ENCODE data around the gene ERBB2. TPM values are rescaled to one million over a fixed set of nuclear protein-coding genes. Genes with fewer than 3 reads are reported as not detected.

The ERBB2 gene
- total and polyA plus RNA-seq, 7 experiments from 2014 or later, result 0.39 to 10.5 (median 5.8) TPM

DNA sequence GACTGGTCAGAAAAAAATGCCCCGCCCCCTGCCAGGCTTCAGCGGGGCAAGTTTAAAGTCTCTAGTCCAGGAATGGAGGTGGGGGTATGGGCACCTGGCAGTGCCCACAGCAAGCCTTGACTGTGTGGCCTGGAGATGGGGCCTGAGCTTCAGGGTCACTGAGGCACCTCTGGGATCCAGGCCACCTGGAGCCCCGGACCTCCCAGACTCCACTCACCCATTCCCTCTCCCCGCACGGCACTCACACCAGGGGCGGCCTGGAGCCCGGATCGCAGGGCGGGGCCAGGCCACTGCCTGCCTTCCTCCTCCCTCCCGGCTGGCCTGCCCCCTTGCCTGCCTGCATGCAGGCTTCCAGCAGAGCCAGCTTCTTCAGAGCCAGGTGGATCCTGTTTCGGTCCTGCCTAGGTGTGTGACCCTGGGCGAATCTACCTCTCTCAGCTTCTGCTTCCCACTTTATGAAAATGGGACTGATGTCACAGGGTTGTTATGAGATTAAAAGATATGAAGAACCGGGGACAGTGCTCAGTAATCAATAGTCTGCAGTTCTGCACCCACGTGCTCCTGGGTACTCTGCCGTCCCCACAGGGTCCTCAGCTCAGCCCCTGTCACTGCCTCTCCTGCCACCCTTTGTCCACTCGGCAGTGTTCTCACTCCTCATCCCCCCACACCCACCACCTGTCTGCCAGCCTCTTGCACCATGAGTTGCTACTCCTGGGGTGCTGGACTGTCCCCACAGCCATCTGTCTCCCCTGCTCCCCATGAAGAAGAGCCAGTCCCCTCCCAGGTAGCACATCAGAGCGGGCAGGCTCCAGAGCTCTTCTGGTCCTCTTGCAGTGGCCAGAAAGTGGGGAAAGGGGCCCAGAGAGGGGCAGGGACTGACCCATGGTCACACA, 35.9 kb upstream of the ERBB2 start:
- no peak overlapping the region for H3K27ac ChIP-seq (ENCODE audit: low read depth, low read length)
- ChIA-PET CTCF (no interaction called here), POLR2A (interaction anchor here (0.5 to 1.3 kb wide), 3 partner anchors 8 to 50 kb away, joined by 3 to 4 read pairs (median 3); no protein-coding TSS in a partner anchor)
- Mint-ChIP-seq H3K4me3 (peak overlapping the region in 1 of 10 donors; percentile 45), H3K4me1 (peaks cover 5 to 32% (median 22%) of the 10 kb centered on the region in 7 donors), H3K36me3 (peaks cover 2 to 18% (median 5%) of the 10 kb centered on the region in 5 donors), H3K9me3 (no peaks in the 10 kb centered on the region), H3K27ac (peak overlapping the region in 7 of 9 donors; percentile 32 to 76 (median 59)), H3K27me3 (peaks cover 0 to 31% (median 5%) of the 10 kb centered on the region in 5 donors)
- DNase-seq (no peak), ATAC-seq (no peak)
- H3K27me3 ChIP-seq (ENCODE audit: control insufficient read depth in 2 of 2, insufficient read depth in 2 of 2, low read length in 2 of 2), result no peaks in the 10 kb centered on the region
- peaks cover 0 to 41% (median 4%) of the 10 kb centered on the region in 3 experiments for H3K36me3 ChIP-seq (ENCODE audit: control insufficient read depth in 2 of 3, insufficient read depth in 3 of 3, low read length in 3 of 3)
- intact Hi-C loops (cut with micrococcal nuclease), result no loop called here
- no peaks in the 10 kb centered on the region for H3K9me3 ChIP-seq (ENCODE audit: control insufficient read depth in 2 of 3, low read length in 3 of 3)
- no peak overlapping the region for H3K4me3 ChIP-seq (ENCODE audit: low read length)
- peaks cover 4 to 24% of the 10 kb centered on the region in 2 donors for H3K4me1 ChIP-seq (ENCODE audit: control insufficient read depth in 2 of 2, insufficient read depth in 2 of 2, low read length in 2 of 2)

DNA sequence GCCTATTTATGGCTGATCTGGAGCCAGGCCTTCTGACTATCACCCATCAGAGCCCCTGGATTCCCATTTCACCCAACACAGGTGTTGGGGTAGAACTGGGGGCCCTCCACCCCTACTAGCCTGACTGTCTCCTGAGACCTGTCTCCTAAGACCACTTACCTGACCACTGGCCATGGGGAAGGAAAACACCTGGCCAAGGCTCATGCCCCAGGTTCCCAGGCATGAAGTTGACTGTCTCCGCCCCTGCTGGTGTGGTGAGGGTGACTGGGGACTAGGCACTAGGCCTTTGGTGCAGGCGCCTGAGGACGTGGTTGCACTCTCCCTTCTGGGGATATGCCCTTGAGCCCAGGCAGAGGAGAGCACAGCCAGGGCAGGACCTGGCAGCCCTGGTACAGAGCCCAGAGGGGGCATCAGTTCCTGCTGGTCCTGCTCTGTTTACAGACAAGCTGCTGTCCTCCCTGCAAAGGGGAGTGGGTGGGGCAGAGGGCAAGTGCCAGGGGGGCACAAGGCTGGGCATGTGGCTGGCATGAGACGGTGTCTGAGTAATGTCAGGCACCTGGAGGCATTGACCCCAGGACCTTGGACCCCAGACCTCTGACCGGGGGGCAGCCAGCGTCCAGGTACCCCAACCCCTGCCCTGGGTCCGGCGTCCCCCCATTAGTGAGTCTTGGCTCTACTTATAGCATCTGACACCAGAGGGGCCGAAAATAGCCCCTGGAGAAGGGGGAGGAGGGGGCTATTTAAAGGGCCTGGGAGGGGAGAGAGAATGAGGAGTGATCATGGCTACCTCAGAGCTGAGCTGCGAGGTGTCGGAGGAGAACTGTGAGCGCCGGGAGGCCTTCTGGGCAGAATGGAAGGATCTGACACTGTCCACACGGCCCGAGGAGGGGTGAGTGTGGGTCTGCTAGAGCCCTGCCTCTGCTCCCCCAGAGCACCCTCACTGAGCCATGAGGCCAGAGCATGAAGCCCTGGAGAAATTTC, 35.0 kb upstream of the ERBB2 start, which contains the start of gene TCAP:
Gene TCAP, plus strand, starts transcription at position 769 of the 981 bp plus-strand sequence. Its CDS starts 11 bp downstream, at position 780.
- Histone ChIP-seq H3K9me3 (ENCODE audit: control insufficient read depth in 2 of 3, low read length in 3 of 3) (no peaks in the 10 kb centered on the region), H3K4me3 (ENCODE audit: low read length) (no peak within 1 kb of the TSS), H3K27ac (ENCODE audit: low read depth, low read length) (no peak within 1 kb of the TSS), H3K4me1 (ENCODE audit: control insufficient read depth in 2 of 2, insufficient read depth in 2 of 2, low read length in 2 of 2) (peaks cover 4 to 17% of the 10 kb centered on the region in 2 donors), H3K27me3 (ENCODE audit: control insufficient read depth in 2 of 2, insufficient read depth in 2 of 2, low read length in 2 of 2) (no peaks in the 10 kb centered on the region), H3K36me3 (ENCODE audit: control insufficient read depth in 2 of 3, insufficient read depth in 3 of 3, low read length in 3 of 3) (peaks cover 0 to 34% (median 3%) of the 10 kb centered on the region in 3 experiments)
- peak within 1 kb of the TSS in 6 of 9 donors; percentile 18 to 76 (median 62) for H3K27ac Mint-ChIP-seq
- DNase-seq, result no peak
- peak within 1 kb of the TSS in 4 of 10 donors; percentile 35 to 48 (median 45) for H3K4me3 Mint-ChIP-seq
- H3K27me3 Mint-ChIP-seq, result peaks cover 0 to 39% (median 5%) of the 10 kb centered on the region in 5 donors
- H3K9me3 Mint-ChIP-seq, result no peaks in the 10 kb centered on the region
- peaks cover 5 to 23% (median 17%) of the 10 kb centered on the region in 7 donors for H3K4me1 Mint-ChIP-seq
- POLR2A ChIA-PET, result interaction anchor here (0.5 to 1.9 kb wide), 4 partner anchors 15 to 43 kb away, joined by 3 to 8 read pairs (median 4); partner anchors contain the start of gene PGAP3
- CTCF ChIA-PET, result interaction anchor here (0.7 to 0.9 kb wide), 2 partner anchors 39 to 43 kb away, joined by 3 to 4 read pairs; no protein-coding TSS in a partner anchor
- ATAC-seq, result no peak
- intact Hi-C loops (cut with micrococcal nuclease), result loop anchor here in 1 of 2 donors (5.0 kb wide), 1 partner anchor 43 kb away; no protein-coding TSS in a partner anchor
- H3K36me3 Mint-ChIP-seq, result peaks cover 0 to 14% (median 3%) of the 10 kb centered on the region in 5 donors

DNA sequence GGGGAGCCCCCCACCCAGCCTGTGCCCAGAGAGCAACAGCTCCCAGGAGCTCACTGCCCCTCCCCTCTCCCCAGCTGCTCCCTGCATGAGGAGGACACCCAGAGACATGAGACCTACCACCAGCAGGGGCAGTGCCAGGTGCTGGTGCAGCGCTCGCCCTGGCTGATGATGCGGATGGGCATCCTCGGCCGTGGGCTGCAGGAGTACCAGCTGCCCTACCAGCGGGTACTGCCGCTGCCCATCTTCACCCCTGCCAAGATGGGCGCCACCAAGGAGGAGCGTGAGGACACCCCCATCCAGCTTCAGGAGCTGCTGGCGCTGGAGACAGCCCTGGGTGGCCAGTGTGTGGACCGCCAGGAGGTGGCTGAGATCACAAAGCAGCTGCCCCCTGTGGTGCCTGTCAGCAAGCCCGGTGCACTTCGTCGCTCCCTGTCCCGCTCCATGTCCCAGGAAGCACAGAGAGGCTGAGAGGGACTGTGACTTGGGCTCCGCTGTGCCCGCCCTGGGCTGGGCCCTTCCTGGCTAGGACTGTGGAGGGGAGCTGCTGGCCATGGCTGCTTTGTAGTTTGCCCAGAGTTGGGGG, 34.1 kb upstream of the ERBB2 start:
- peaks cover 5 to 18% (median 15%) of the 10 kb centered on the region in 7 donors for H3K4me1 Mint-ChIP-seq
- no peaks in the 10 kb centered on the region for H3K27me3 ChIP-seq (ENCODE audit: control insufficient read depth in 2 of 2, insufficient read depth in 2 of 2, low read length in 2 of 2)
- CTCF ChIA-PET, result interaction anchor here (0.5 to 1.7 kb wide), 8 partner anchors 11 to 265 kb away, joined by 3 to 8 read pairs (median 4); partner anchors contain the start of gene PGAP3
- ATAC-seq (no peak), DNase-seq (no peak)
- H3K4me3 ChIP-seq (ENCODE audit: low read length), result no peak overlapping the region
- peaks cover 0 to 25% (median 0%) of the 10 kb centered on the region in 3 experiments for H3K36me3 ChIP-seq (ENCODE audit: control insufficient read depth in 2 of 3, insufficient read depth in 3 of 3, low read length in 3 of 3)
- POLR2A ChIA-PET, result interaction anchor here (0.5 to 1.9 kb wide), 12 partner anchors 9 to 508 kb away, joined by 3 to 8 read pairs (median 3); partner anchors contain the start of genes MIEN1, PGAP3 and STARD3
- intact Hi-C loops (cut with micrococcal nuclease), result loop anchor here in 1 of 2 donors (5.0 kb wide), 1 partner anchor 43 kb away; no protein-coding TSS in a partner anchor
- peaks cover 4 to 13% of the 10 kb centered on the region in 2 donors for H3K4me1 ChIP-seq (ENCODE audit: control insufficient read depth in 2 of 2, insufficient read depth in 2 of 2, low read length in 2 of 2)
- H3K27ac ChIP-seq (ENCODE audit: low read depth, low read length), result no peak overlapping the region
- peaks cover 0 to 13% (median 3%) of the 10 kb centered on the region in 5 donors for H3K36me3 Mint-ChIP-seq
- peak overlapping the region in 3 of 9 donors; percentile 18 to 33 (median 31) for H3K27ac Mint-ChIP-seq
- no peaks in the 10 kb centered on the region for H3K9me3 ChIP-seq (ENCODE audit: control insufficient read depth in 2 of 3, low read length in 3 of 3)
- H3K27me3 Mint-ChIP-seq, result peaks cover 0 to 45% (median 5%) of the 10 kb centered on the region in 5 donors
- H3K9me3 Mint-ChIP-seq, result no peaks in the 10 kb centered on the region
- peak overlapping the region in 2 of 10 donors; percentile 45 to 48 for H3K4me3 Mint-ChIP-seq

DNA sequence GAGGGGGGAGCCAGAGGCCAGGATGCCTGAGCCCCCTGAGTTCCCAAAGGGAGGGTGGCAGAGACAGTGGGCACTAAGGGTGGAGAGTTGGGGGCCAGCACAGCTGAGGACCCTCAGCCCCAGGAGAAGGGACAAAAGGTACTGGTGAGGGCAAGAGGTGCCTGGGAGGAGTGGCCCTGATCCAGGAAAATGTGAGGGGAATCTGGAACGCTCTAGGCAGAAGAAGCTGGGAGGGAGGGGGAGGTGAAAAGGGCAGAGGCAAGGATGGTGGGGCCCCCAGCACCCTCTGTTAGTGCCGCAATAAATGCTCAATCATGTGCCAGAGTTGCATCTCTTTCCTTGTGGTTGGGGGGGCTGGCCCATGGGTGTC, 33.6 kb upstream of the ERBB2 start:
- peaks cover 4 to 13% of the 10 kb centered on the region in 2 donors for H3K4me1 ChIP-seq (ENCODE audit: control insufficient read depth in 2 of 2, insufficient read depth in 2 of 2, low read length in 2 of 2)
- ChIA-PET POLR2A (interaction anchor here (0.5 to 2.8 kb wide), 16 partner anchors 8 to 507 kb away, joined by 3 to 13 read pairs (median 4); partner anchors contain the start of genes MIEN1, PGAP3 and STARD3), CTCF (interaction anchor here (0.5 to 1.7 kb wide), 9 partner anchors 11 to 266 kb away, joined by 3 to 8 read pairs (median 4); partner anchors contain the start of gene PGAP3)
- H3K27me3 Mint-ChIP-seq, result peaks cover 0 to 45% (median 5%) of the 10 kb centered on the region in 5 donors
- peaks cover 0 to 21% (median 0%) of the 10 kb centered on the region in 3 experiments for H3K36me3 ChIP-seq (ENCODE audit: control insufficient read depth in 2 of 3, insufficient read depth in 3 of 3, low read length in 3 of 3)
- no peak overlapping the region for H3K4me3 ChIP-seq (ENCODE audit: low read length)
- DNase-seq (no peak), ATAC-seq (no peak)
- peak overlapping the region in 3 of 10 donors; percentile 35 to 60 (median 48) for H3K4me3 Mint-ChIP-seq
- no peak overlapping the region for H3K27ac ChIP-seq (ENCODE audit: low read depth, low read length)
- H3K27me3 ChIP-seq (ENCODE audit: control insufficient read depth in 2 of 2, insufficient read depth in 2 of 2, low read length in 2 of 2), result no peaks in the 10 kb centered on the region
- no peaks in the 10 kb centered on the region for H3K9me3 Mint-ChIP-seq
- peaks cover 0 to 10% (median 2%) of the 10 kb centered on the region in 5 donors for H3K36me3 Mint-ChIP-seq
- peak overlapping the region in 2 of 9 donors; percentile 18 to 27 for H3K27ac Mint-ChIP-seq
- peaks cover 5 to 17% (median 12%) of the 10 kb centered on the region in 7 donors for H3K4me1 Mint-ChIP-seq
- no peaks in the 10 kb centered on the region for H3K9me3 ChIP-seq (ENCODE audit: control insufficient read depth in 2 of 3, low read length in 3 of 3)
- intact Hi-C loops (cut with micrococcal nuclease), result loop anchor here in 1 of 2 donors (5.0 kb wide), 1 partner anchor 44 kb away; no protein-coding TSS in a partner anchor

DNA sequence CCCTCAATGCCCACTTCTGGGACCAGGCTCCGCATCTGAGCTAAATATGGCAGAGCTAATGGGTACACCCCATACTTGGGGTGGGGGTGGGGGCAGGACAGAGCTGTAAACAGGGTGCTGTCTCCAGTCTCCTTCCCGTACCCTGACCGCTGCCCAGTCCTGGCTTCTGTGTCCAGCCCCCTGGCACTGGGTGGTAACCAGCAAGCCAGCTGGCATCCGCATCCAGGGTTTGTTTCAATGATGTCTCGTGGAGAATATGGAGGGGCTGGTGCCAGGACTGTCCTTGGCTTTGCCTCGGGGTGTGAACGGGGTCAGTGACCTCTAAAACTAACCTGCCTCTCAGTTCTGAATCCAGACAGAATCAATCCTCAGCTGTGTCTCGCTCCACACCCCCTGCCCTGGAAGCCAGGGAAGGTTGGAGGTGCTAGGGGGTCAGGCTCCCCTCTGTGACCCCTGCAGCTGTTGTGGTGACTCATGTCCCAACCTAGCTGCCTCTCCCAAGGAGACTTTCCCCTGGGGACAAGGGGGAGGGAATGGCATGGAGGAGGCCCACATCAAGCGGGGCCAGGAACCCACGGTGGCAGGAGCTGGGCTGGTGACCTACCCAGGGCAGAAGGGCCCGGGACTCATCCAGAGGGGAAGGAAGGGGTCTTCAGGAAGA, 33.1 kb upstream of the ERBB2 start:
- intact Hi-C loops (cut with micrococcal nuclease), result loop anchor here in 1 of 2 donors (5.0 kb wide), 1 partner anchor 44 kb away; no protein-coding TSS in a partner anchor
- H3K36me3 ChIP-seq (ENCODE audit: control insufficient read depth in 2 of 3, insufficient read depth in 3 of 3, low read length in 3 of 3), result peaks cover 0 to 15% (median 0%) of the 10 kb centered on the region in 3 experiments
- peaks cover 4 to 13% of the 10 kb centered on the region in 2 donors for H3K4me1 ChIP-seq (ENCODE audit: control insufficient read depth in 2 of 2, insufficient read depth in 2 of 2, low read length in 2 of 2)
- ATAC-seq (no peak), DNase-seq (no peak)
- Mint-ChIP-seq H3K4me1 (peaks cover 5 to 17% (median 11%) of the 10 kb centered on the region in 7 donors), H3K27ac (peak overlapping the region in 1 of 9 donors; percentile 38), H3K9me3 (no peaks in the 10 kb centered on the region), H3K27me3 (peaks cover 0 to 46% (median 5%) of the 10 kb centered on the region in 5 donors), H3K36me3 (peaks cover 0 to 5% (median under 1%) of the 10 kb centered on the region in 5 donors), H3K4me3 (peak overlapping the region in 9 of 10 donors; percentile 32 to 79 (median 67))
- ChIA-PET CTCF (interaction anchor here (0.5 to 1.7 kb wide), 10 partner anchors 9 to 266 kb away, joined by 3 to 8 read pairs (median 4); partner anchors contain the start of gene PGAP3), POLR2A (interaction anchor here (0.7 to 2.8 kb wide), 14 partner anchors 8 to 63 kb away, joined by 3 to 13 read pairs (median 4); partner anchors contain the start of genes MIEN1, PGAP3 and STARD3)
- H3K4me3 ChIP-seq (ENCODE audit: low read length), result no peak overlapping the region
- no peak overlapping the region for H3K27ac ChIP-seq (ENCODE audit: low read depth, low read length)
- no peaks in the 10 kb centered on the region for H3K9me3 ChIP-seq (ENCODE audit: control insufficient read depth in 2 of 3, low read length in 3 of 3)
- no peaks in the 10 kb centered on the region for H3K27me3 ChIP-seq (ENCODE audit: control insufficient read depth in 2 of 2, insufficient read depth in 2 of 2, low read length in 2 of 2)

Measured in naive thymus-derived CD4-positive, alpha-beta T cell (primary cell).